ENCODE results near the gene FRMD3.

Gene FRMD3

DNA sequence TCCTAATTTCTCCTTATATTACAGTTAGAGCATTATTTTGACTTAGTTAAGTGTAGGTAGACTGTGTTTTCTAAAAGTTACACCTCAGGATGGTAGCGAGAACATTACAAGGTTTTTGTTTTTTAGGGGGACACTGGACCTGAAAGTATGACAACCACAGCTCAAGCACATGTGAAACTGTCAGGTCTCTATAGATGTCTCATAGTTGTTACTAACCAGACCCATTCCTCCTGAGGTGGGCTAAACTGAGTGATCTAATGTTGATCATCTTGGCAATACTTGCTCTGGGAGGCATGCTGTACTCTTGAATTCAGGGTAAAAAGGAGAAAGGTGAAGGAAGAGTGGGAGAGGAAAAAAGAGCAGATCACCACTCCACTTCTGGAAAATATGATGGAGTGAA is 278.6 kb downstream of the FRMD3 start:
- H3K36me3 Mint-ChIP-seq (ENCODE audit: low read depth), result no peaks in the 10 kb centered on the region
- no peaks in the 10 kb centered on the region for H3K4me1 Mint-ChIP-seq

GRCh38 chr9:83257937-83258891 is 280.0 kb downstream of the FRMD3 start:
- no peak overlapping the region for H3K27ac Mint-ChIP-seq
- H3K4me1 Mint-ChIP-seq, result no peaks in the 10 kb centered on the region
- TF ChIP-seq, protein P1, sequence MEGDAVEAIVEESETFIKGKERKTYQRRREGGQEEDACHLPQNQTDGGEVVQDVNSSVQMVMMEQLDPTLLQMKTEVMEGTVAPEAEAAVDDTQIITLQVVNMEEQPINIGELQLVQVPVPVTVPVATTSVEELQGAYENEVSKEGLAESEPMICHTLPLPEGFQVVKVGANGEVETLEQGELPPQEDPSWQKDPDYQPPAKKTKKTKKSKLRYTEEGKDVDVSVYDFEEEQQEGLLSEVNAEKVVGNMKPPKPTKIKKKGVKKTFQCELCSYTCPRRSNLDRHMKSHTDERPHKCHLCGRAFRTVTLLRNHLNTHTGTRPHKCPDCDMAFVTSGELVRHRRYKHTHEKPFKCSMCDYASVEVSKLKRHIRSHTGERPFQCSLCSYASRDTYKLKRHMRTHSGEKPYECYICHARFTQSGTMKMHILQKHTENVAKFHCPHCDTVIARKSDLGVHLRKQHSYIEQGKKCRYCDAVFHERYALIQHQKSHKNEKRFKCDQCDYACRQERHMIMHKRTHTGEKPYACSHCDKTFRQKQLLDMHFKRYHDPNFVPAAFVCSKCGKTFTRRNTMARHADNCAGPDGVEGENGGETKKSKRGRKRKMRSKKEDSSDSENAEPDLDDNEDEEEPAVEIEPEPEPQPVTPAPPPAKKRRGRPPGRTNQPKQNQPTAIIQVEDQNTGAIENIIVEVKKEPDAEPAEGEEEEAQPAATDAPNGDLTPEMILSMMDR (IDR thresholded peaks at IDR 0.05), result no peak
- H3K4me3 Mint-ChIP-seq, result no peak overlapping the region
- peaks cover 16% of the 10 kb centered on the region for H3K27me3 Mint-ChIP-seq (ENCODE audit: low read depth, poor library complexity)
- no peak for DNase-seq
- H3K36me3 Mint-ChIP-seq (ENCODE audit: low read depth), result no peaks in the 10 kb centered on the region
- peaks cover 31% of the 10 kb centered on the region for H3K9me3 Mint-ChIP-seq

More for the DNA sequence above, 278.6 kb downstream of the FRMD3 start:
- Mint-ChIP-seq H3K27ac (no peak overlapping the region), H3K4me3 (no peak overlapping the region), H3K27me3 (ENCODE audit: low read depth, poor library complexity) (peaks cover 14% of the 10 kb centered on the region), H3K9me3 (peaks cover 25% of the 10 kb centered on the region)
- TF ChIP-seq, protein P1 (IDR thresholded peaks at IDR 0.05), result no peak
- no peak for DNase-seq

DNA sequence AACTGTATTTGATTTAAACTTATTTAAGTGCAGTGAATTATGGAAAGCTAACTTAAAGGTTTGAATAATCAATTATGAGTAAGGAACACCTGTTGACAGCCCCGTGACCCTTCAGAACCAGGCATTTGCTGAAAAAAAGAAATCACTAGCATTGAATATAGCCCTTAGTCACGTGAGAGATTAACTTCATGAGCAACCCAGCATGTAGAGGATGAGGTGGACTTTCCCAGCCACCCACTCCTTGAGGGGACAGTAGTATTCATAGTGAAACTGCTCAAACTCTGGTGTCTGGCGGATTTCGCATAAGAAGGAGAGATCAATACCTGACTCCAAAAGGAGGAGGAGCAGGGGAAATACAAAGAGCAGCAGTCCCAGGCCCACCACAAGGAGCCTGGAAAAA is 290.5 kb downstream of the FRMD3 start:
- DNase-seq, result no peak
- H3K27ac Mint-ChIP-seq, result no peak overlapping the region
- no peaks in the 10 kb centered on the region for H3K4me1 Mint-ChIP-seq
- peaks cover 22% of the 10 kb centered on the region for H3K9me3 Mint-ChIP-seq
- TF ChIP-seq, protein P1 (IDR thresholded peaks at IDR 0.05), result no peak
- no peak overlapping the region for H3K4me3 Mint-ChIP-seq
- peaks cover 8% of the 10 kb centered on the region for H3K27me3 Mint-ChIP-seq (ENCODE audit: low read depth, poor library complexity)
- H3K36me3 Mint-ChIP-seq (ENCODE audit: low read depth), result peaks cover 10% of the 10 kb centered on the region

DNA sequence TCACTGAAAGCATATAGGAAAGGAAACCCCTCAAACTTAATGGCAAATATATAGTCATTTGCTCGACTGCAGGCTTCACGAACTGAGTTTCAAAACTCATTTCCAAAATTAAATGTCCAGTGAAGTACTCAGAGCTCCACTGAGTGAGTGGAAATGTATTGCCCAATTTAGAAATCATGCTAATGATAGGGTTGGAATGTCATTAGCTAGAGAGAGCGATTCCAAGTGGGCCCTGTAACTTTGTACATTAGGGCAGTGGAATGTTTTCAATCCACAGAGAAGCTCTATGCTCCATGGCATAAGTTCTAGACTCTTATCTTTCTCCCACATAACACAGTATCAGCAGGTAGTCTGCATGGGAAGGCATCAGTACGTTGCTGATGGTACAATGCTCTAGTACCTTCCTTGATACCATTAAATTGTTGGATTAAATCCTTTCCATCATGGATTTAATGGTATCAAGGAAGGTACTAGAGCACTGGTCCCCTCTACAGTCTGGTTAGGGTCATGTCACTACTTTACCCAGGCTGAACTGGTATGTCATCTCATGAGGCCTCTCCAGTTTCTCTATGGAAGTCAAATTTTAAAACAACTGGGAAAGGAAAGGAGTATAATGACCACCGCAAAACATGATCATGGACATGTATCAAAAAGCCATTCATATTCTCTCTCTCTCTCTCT is 292.1 kb downstream of the FRMD3 start:
- H3K9me3 Mint-ChIP-seq, result peaks cover 7% of the 10 kb centered on the region
- no peaks in the 10 kb centered on the region for H3K4me1 Mint-ChIP-seq
- no peak overlapping the region for H3K4me3 Mint-ChIP-seq
- peaks cover 4% of the 10 kb centered on the region for H3K36me3 Mint-ChIP-seq (ENCODE audit: low read depth)
- no peak overlapping the region for H3K27ac Mint-ChIP-seq
- TF ChIP-seq, protein P1 (IDR thresholded peaks at IDR 0.05), result no peak
- no peaks in the 10 kb centered on the region for H3K27me3 Mint-ChIP-seq (ENCODE audit: low read depth, poor library complexity)
- DNase-seq, result no peak

DNA sequence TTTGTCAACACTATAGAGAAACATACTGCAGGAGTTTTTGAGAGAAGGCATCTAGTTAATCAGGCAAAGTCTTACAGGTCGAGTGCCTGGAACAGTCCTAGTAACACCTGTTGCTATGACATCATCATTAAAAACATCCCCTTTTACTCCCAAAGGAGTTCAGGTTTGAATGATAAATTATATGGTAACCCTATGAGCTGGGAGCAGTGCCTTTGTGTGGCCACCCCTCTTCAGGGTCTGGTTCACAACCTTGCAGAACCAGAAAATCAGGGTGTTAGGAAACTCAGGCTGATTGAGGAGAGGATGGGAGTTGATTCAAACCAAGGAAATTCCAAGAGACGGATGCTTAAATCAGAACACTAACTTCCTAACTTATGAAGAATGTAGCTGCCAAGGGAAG is 296.1 kb downstream of the FRMD3 start:
- H3K4me3 Mint-ChIP-seq, result no peak overlapping the region
- H3K27ac Mint-ChIP-seq, result no peak overlapping the region
- TF ChIP-seq, protein P1 (IDR thresholded peaks at IDR 0.05), result no peak
- no peaks in the 10 kb centered on the region for H3K27me3 Mint-ChIP-seq (ENCODE audit: low read depth, poor library complexity)
- peaks cover 9% of the 10 kb centered on the region for H3K9me3 Mint-ChIP-seq
- peaks cover 12% of the 10 kb centered on the region for H3K4me1 Mint-ChIP-seq
- DNase-seq, result no peak
- H3K36me3 Mint-ChIP-seq (ENCODE audit: low read depth), result peaks cover 10% of the 10 kb centered on the region
